Small intestine (tissue), 7 donors: ENCODE data around the gene ZNF341. TPM values are rescaled to one million over a fixed set of nuclear protein-coding genes. Genes with fewer than 3 reads are reported as not detected.
A peak's percentile ranks its signal among the peaks of the same experiment; 100 is the strongest.

ENCODE experiments used
- DNase-seq, 2 donors: peaks; one replicate each; pipeline versions ENCODE4 v3.0.0 to v3.0.0-alpha.2; 2013
- FAIRE-seq: peaks from 2 replicates; lab custom pipeline; 2012; peaks lifted over from hg19 to GRCh38; lab: Jason Lieb, UNC
- H3K27ac ChIP-seq, 3 donors: one replicate each; pipeline ENCODE4 v1.5.1; 2013; ENCODE audit warnings: low read length in 2 of 3, mild to moderate bottlenecking in 2 of 3, control low read depth in 1 of 3, inconsistent platforms in 1 of 3, low read depth in 1 of 3, moderate library complexity in 1 of 3
- H3K27me3 ChIP-seq, 3 donors: one replicate each; pipeline ENCODE4 v1.6.1; 2013; ENCODE audit warnings: low read length in 3 of 3, inconsistent platforms in 1 of 3; ENCODE audit not compliant: control insufficient read depth in 3 of 3, insufficient read depth in 3 of 3
- H3K36me3 ChIP-seq, 3 donors: one replicate each; pipeline ENCODE4 v1.6.1; 2013; ENCODE audit warnings: low read length in 3 of 3, inconsistent platforms in 1 of 3, low read depth in 1 of 3, mild to moderate bottlenecking in 1 of 3, moderate library complexity in 1 of 3; ENCODE audit not compliant: control insufficient read depth in 3 of 3, insufficient read depth in 2 of 3
- H3K4me1 ChIP-seq, 3 donors: one replicate each; pipeline ENCODE4 v1.6.1; 2013; ENCODE audit warnings: low read length in 2 of 3, inconsistent platforms in 1 of 3, low read depth in 1 of 3, mild to moderate bottlenecking in 1 of 3, moderate library complexity in 1 of 3; ENCODE audit not compliant: control insufficient read depth in 3 of 3, insufficient read depth in 2 of 3
- H3K4me3 ChIP-seq, 3 donors: one replicate each; pipeline ENCODE4 v1.5.1; 2013; ENCODE audit warnings: low read length in 3 of 3, control low read depth in 1 of 3, inconsistent platforms in 1 of 3, low read depth in 1 of 3, mild to moderate bottlenecking in 1 of 3, moderate library complexity in 1 of 3
- H3K9me3 ChIP-seq, 2 donors: one replicate each; pipeline ENCODE4 v1.6.1; 2013; ENCODE audit warnings: low read depth in 1 of 2, low read length in 1 of 2; ENCODE audit not compliant: control insufficient read depth in 2 of 2, insufficient read depth in 1 of 2
- WGBS, 3 donors: extraction: QIAGEN DNeasy Blood & Tissue Kit; methylation state at CpG; one replicate each; pipeline ENCODE4 v1.1.7; 2013; 5-methylcytosine and 5-hydroxymethylcytosine counted together
- polyA plus RNA-seq, 4 donors: library from polyadenylated mRNA; stranded (reverse) in 3 of 4; unstranded in 1 of 4; fragments of 200-250 nt in 3 of 4; fragments of 120-200 nt in 1 of 4; gene quantifications; one replicate each; pipeline versions ENCODE4 v1.2.1 to v1.2.3, GENCODE V29; 2013
- donor health status: healthy with polysubstance abuse.
- donor health status: control.
- donor health status: control.
- donor health status: Bipolar disorder and iron deficiency.
- donor health status: healthy.

The ZNF341 gene
- polyA plus RNA-seq, 4 donors, result 2.7 to 4.4 (median 3.4) TPM

DNA sequence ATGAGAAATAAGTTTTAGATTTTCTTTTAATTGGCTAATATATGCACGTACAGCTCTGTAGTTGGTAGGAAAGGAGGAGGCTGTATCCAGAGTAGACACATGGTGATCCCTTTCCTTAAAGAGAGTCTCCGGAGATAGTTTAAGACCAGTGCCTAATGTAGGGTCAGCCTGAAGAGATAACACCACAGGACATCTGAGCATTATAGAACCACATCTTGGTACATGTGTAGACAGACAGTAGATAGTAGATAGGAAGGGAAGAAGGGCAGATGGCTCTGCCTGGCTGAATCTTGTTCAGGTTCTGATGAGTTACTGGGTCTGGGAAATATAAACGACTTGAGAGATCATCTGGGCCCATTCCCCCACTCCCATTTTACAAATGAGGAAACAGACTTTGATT, 97.8 kb downstream of the ZNF341 start:
- DNase-seq (no peak), FAIRE-seq (no peak)
- Histone ChIP-seq H3K4me3 (no peak overlapping the region), H3K4me1 (peaks cover 40 to 84% (median 42%) of the 10 kb centered on the region in 3 donors), H3K36me3 (peaks cover 0 to 11% (median 0%) of the 10 kb centered on the region in 3 donors), H3K27ac (peak overlapping the region in 2 of 3 donors; percentile 33 to 43), H3K9me3 (no peaks in the 10 kb centered on the region), H3K27me3 (no peaks in the 10 kb centered on the region)
- 68 to 71% (median 70%) methylated on average over 3 of the region's 3 CpGs for WGBS, 3 donors

DNA sequence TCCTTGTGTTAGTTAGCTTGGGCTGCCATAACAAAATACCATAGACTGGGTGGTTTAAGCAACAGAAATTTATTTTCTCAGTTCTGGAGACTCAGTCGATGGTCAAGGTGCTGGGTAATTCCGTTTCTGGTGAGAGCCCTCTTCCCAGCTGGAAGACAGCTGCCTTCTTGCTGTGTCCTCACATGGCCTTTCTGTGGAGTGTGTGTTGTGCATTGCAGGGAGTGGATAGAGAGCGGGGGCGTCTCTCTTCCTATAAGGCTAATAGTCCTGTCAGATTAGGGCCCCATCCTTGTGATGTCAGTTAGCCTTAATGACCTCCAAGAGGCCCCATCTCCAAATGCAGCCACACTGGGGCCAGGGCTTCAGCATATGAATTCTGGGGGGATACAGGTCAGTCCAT, 98.6 kb downstream of the ZNF341 start:
- H3K27ac ChIP-seq, result peak overlapping the region in 2 of 3 donors; percentile 39 to 43
- FAIRE-seq (no peak), DNase-seq (no peak)
- H3K4me1 ChIP-seq, result peaks cover 37 to 77% (median 37%) of the 10 kb centered on the region in 3 donors
- 51 to 56% (median 52%) methylated on average over 4 of the region's 4 CpGs for whole genome bisulfite sequencing, 3 donors
- H3K27me3 ChIP-seq, result no peaks in the 10 kb centered on the region
- H3K9me3 ChIP-seq, result no peaks in the 10 kb centered on the region
- H3K4me3 ChIP-seq, result no peak overlapping the region
- H3K36me3 ChIP-seq, result peaks cover 0 to 14% (median 0%) of the 10 kb centered on the region in 3 donors

GRCh38 chr20:33832103-33832804, 100.5 kb downstream of the ZNF341 start:
- WGBS, 3 donors, result 16 to 39% (median 32%) methylated on average over 11 of the region's 11 CpGs
- Histone ChIP-seq H3K4me3 (no peak overlapping the region), H3K4me1 (peaks cover 22 to 70% (median 26%) of the 10 kb centered on the region in 3 donors), H3K9me3 (no peaks in the 10 kb centered on the region), H3K27me3 (no peaks in the 10 kb centered on the region), H3K36me3 (peaks cover 0 to 21% (median 0%) of the 10 kb centered on the region in 3 donors), H3K27ac (peak overlapping the region; percentile 67 to 80 (median 79))
- no peak for FAIRE-seq
- peak; percentile 70 to 89 for DNase-seq

DNA sequence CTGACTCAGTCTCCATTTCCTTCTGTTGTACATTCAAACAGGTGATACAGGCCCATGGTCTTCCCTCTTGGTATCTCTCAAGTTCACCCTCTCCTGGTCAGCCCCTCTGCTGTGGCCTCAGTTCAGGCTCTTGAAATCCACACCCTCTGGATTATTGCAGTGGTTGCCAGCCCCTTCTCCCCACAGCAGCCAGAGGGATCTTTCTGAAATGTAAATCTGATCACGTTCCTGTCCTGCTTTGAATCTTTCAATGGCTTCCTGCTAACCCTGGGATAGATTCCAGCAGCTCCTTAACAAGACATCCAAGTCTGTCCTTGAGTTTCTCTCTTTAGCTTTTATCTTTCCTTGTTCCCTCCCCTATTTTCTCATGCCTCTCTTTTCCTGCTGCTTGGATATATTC, 101.5 kb downstream of the ZNF341 start:
- peaks cover 20 to 70% (median 35%) of the 10 kb centered on the region in 3 donors for H3K4me1 ChIP-seq
- H3K4me3 ChIP-seq, result no peak overlapping the region
- H3K9me3 ChIP-seq, result no peaks in the 10 kb centered on the region
- peaks cover 0 to 18% (median 0%) of the 10 kb centered on the region in 3 donors for H3K36me3 ChIP-seq
- WGBS, 3 donors, result 11 to 25% (median 14%) methylated on average over 1 of the region's 1 CpG
- H3K27me3 ChIP-seq, result no peaks in the 10 kb centered on the region
- peak overlapping the region; percentile 21 to 66 (median 24) for H3K27ac ChIP-seq
- DNase-seq (no peak), FAIRE-seq (no peak)

- Histone ChIP-seq H3K27me3 (no peaks in the 10 kb centered on the region), H3K36me3 (peaks cover 0 to 18% (median 0%) of the 10 kb centered on the region in 3 donors), H3K4me3 (no peak overlapping the region), H3K9me3 (no peaks in the 10 kb centered on the region), H3K27ac (no peak overlapping the region), H3K4me1 (peaks cover 25 to 70% (median 38%) of the 10 kb centered on the region in 3 donors)
- no peak for FAIRE-seq
- 74 to 80% (median 79%) methylated on average over 9 of the region's 9 CpGs for WGBS, 3 donors
- DNase-seq, result no peak
These were observed 103.9 kb downstream of the ZNF341 start for GRCh38 chr20:33835615-33836172.

DNA sequence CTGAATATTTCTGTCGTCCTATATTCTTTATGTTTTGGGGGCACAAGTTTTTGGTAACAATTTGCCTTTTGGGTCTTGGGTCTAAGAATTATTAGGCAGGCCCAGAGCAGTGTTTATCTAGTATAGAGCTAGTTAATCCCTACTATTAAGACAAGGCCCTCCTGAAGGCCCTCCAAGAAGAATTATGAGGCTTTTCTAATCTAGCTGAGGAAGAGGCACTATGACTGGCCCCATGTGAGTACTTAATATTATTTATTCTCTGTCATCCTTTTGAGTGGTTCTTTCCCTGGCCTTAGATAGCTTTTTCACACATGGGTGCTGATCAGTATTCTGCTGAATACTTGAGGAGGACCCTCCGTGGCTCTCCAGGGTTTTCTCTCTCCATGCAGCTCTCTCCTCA, 104.5 kb downstream of the ZNF341 start:
- Histone ChIP-seq H3K27ac (peak overlapping the region in 2 of 3 donors; percentile 22 to 41), H3K4me3 (no peak overlapping the region), H3K9me3 (no peaks in the 10 kb centered on the region), H3K27me3 (no peaks in the 10 kb centered on the region), H3K36me3 (peaks cover 0 to 13% (median 0%) of the 10 kb centered on the region in 3 donors), H3K4me1 (peaks cover 25 to 73% (median 42%) of the 10 kb centered on the region in 3 donors)
- WGBS, 3 donors, result 67 to 74% (median 68%) methylated on average over 2 of the region's 2 CpGs
- FAIRE-seq (no peak), DNase-seq (no peak)

GRCh38 chr20:33837096-33837830, 105.5 kb downstream of the ZNF341 start:
- FAIRE-seq (no peak), DNase-seq (no peak)
- Histone ChIP-seq H3K4me1 (peaks cover 27 to 71% (median 45%) of the 10 kb centered on the region in 3 donors), H3K36me3 (peaks cover 0 to 11% (median 0%) of the 10 kb centered on the region in 3 donors), H3K4me3 (no peak overlapping the region), H3K27ac (peak overlapping the region; percentile 66 to 87 (median 74)), H3K27me3 (no peaks in the 10 kb centered on the region), H3K9me3 (no peaks in the 10 kb centered on the region)
- WGBS, 3 donors, result 83 to 85% (median 84%) methylated on average over 5 of the region's 5 CpGs
